Panc1 (cell line): ENCODE results near the gene ARHGAP18. TPM values are rescaled to one million over a fixed set of nuclear protein-coding genes. Genes with fewer than 3 reads are reported as not detected.
A peak's percentile ranks its signal among the peaks of the same experiment; 100 is the strongest.

Experiments
- ATAC-seq: fragments of 200-7000 bp; cut with Tn5 transposase; 2 replicates; pipeline ENCODE4 v1.9.1; 2020; ENCODE audit warnings: mild to moderate bottlenecking, moderate library complexity
- BruUV-seq: library from RNA; stranded (reverse); fragments of 400-500 nt; replicated peaks from 2 replicates; lab custom pipeline; 2021; lab: Mats Ljungman, UMichigan
- CTCF ChIA-PET: fragments of 300-600 bp; sonication (Branson Sonifier 250); formaldehyde crosslinking; loops from one replicate; lab custom pipeline; 2022; ENCODE audit warnings: antibody characterized with exemption; lab: Charles Lee
- POLR2A ChIA-PET: fragments of 300-600 bp; sonication (Branson Sonifier 250); formaldehyde crosslinking; loops from one replicate; lab custom pipeline; 2022; ENCODE audit warnings: antibody characterized with exemption; lab: Charles Lee
- DNase-seq: peaks from one replicate; pipeline ENCODE4 v3.0.0-alpha.2; 2010; ENCODE audit warnings: low read depth, low spot score
- H3K27ac ChIP-seq: 2 replicates; pipeline ENCODE4 v1.5.1; 2011; ENCODE audit warnings: mild to moderate bottlenecking, low read length, inconsistent platforms
- H3K27me3 ChIP-seq: fragments of 200-500 bp; sonication (Bioruptor generic); 2 replicates; pipeline ENCODE4 v1.6.0; 2014; ENCODE audit warnings: low read length, inconsistent platforms; ENCODE audit not compliant: control insufficient read depth, insufficient read depth
- H3K36me3 ChIP-seq: fragments of 200-500 bp; sonication (Bioruptor generic); 2 replicates; pipeline ENCODE4 v1.5.1; 2014; ENCODE audit warnings: inconsistent platforms, mild to moderate bottlenecking, low read length, moderate library complexity; ENCODE audit not compliant: control insufficient read depth, insufficient read depth
- H3K4me1 ChIP-seq: 2 replicates; pipeline ENCODE4 v1.5.1; 2011; ENCODE audit warnings: inconsistent platforms, mild to moderate bottlenecking, low read length, moderate library complexity; ENCODE audit not compliant: control insufficient read depth, insufficient read depth
- H3K4me3 ChIP-seq, 2 experiments: 2 replicates each; pipeline ENCODE4 v1.5.1; 2011 to 2012; ENCODE audit warnings: low read depth in 2 of 2, low read length in 2 of 2, mild to moderate bottlenecking in 2 of 2, inconsistent platforms in 1 of 2, moderate library complexity in 1 of 2
- H3K9me3 ChIP-seq: fragments of 200-500 bp; sonication (Bioruptor generic); 2 replicates; pipeline ENCODE4 v1.5.1; 2014; ENCODE audit warnings: low read depth, mild to moderate bottlenecking, inconsistent platforms, low read length, moderate library complexity; ENCODE audit not compliant: control insufficient read depth, insufficient read depth
- POLR2AphosphoS5 ChIP-seq: IDR thresholded peaks from 2 replicates; pipeline ENCODE4 v1.6.1; 2012; ENCODE audit warnings: mild to moderate bottlenecking, low read depth, low read length, moderate library complexity
- SIN3A ChIP-seq: IDR thresholded peaks from 2 replicates; pipeline ENCODE4 v1.6.1; 2012; ENCODE audit warnings: low read depth, mild to moderate bottlenecking, low read length, moderate library complexity, borderline replicate concordance; ENCODE audit not compliant: insufficient read depth
- TCF7L2 ChIP-seq: IDR thresholded peaks from 2 replicates; pipeline ENCODE4 v1.6.1; 2011; ENCODE audit warnings: mild to moderate bottlenecking, low read depth, low read length, inconsistent platforms
- in situ Hi-C: cut with HindIII; loops from 2 replicates; pipeline ENCODE4 v1.10.0; 2016; ENCODE audit warnings: low sequenced_read_pairs, low pct_unique_long_range_greater_than_20kb
- intact Hi-C: fragments of 100-400 bp; cut with micrococcal nuclease; formaldehyde crosslinking; loops from one replicate; pipeline ENCODE4 v1.10.0; 2022; ENCODE audit not compliant: unreplicated experiment
- total RNA-seq: library from RNA; stranded (reverse); gene quantifications from one replicate; pipeline ENCODE4 v1.2.1, GENCODE V29; 2021; ENCODE audit not compliant: unreplicated experiment
- TF ChIP-seq, protein P1 (sequence below): fragments of 450-650 bp; IDR thresholded peaks from 2 replicates; pipeline ENCODE4 v1.5.1; 2017; ENCODE audit warnings: mild to moderate bottlenecking
- TF ChIP-seq, protein P2 (sequence below), 2 experiments: IDR thresholded peaks; 2 replicates each; pipeline ENCODE4 v1.6.1; 2011 to 2012; ENCODE audit warnings: low read depth in 2 of 2, control low read depth in 1 of 2, low read length in 1 of 2, mild to moderate bottlenecking in 1 of 2, moderate library complexity in 1 of 2; ENCODE audit not compliant: insufficient read depth in 1 of 2

The ARHGAP18 gene
- total RNA-seq, 1 experiment from 2014 or later, result 11.6 TPM

DNA sequence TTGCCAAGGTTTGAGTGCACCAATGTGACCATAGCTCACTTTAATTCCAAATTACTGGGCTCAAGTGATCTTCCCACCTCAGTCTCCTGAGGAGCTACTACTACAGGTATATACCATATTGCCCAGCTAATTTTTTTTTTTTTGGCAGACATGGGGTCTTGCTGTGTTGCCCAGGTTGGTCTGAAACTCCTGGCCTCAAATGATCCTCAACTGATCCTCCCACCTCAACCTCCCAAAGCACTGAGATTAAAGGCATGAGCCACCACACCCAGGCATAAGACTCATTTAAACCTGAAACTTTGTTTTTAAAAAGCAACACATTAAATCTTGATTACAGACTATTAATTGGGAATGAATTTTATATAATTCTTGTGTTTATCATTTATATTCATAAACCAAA lies 67.7 kb downstream of the ARHGAP18 start:
- Histone ChIP-seq H3K9me3 (no peaks in the 10 kb centered on the region), H3K27ac (no peak overlapping the region), H3K36me3 (no peaks in the 10 kb centered on the region), H3K27me3 (no peaks in the 10 kb centered on the region), H3K4me3 (no peak overlapping the region), H3K4me1 (peaks cover 26% of the 10 kb centered on the region)
- no TSS peak for BruUV-seq
- no peak for ATAC-seq
- intact Hi-C loops, result no loop called here
- ChIA-PET POLR2A (no interaction called here), CTCF (no interaction called here)
- TF ChIP-seq TCF7L2, result no peak
- TF ChIP-seq, protein P1, sequence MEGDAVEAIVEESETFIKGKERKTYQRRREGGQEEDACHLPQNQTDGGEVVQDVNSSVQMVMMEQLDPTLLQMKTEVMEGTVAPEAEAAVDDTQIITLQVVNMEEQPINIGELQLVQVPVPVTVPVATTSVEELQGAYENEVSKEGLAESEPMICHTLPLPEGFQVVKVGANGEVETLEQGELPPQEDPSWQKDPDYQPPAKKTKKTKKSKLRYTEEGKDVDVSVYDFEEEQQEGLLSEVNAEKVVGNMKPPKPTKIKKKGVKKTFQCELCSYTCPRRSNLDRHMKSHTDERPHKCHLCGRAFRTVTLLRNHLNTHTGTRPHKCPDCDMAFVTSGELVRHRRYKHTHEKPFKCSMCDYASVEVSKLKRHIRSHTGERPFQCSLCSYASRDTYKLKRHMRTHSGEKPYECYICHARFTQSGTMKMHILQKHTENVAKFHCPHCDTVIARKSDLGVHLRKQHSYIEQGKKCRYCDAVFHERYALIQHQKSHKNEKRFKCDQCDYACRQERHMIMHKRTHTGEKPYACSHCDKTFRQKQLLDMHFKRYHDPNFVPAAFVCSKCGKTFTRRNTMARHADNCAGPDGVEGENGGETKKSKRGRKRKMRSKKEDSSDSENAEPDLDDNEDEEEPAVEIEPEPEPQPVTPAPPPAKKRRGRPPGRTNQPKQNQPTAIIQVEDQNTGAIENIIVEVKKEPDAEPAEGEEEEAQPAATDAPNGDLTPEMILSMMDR, result no peak
- no peak for TF ChIP-seq POLR2AphosphoS5
- TF ChIP-seq SIN3A, result no peak
- in situ Hi-C loops, result no loop called here
- DNase-seq, result no peak

DNA sequence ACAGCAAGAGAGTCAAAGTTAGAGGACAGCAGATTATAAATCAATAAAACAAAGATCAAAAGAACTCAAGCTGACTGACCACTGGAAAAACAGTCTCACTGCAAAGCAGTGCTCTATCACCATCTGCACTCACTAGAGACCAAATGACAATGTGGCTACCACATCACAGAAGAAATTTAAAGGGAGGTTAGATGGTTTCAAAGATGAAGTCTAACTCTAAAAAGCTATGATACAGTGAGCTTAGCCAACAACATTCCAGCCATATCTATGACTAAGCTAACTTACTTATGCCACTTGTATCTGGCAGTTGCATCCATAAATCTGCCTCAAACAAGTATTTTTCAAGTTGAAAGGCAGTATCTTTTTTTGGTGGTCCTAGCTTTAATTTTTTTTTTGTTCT lies 68.6 kb downstream of the ARHGAP18 start:
- Histone ChIP-seq H3K4me3 (no peak overlapping the region), H3K36me3 (no peaks in the 10 kb centered on the region), H3K27me3 (no peaks in the 10 kb centered on the region), H3K4me1 (peaks cover 26% of the 10 kb centered on the region), H3K27ac (peak overlapping the region; percentile 25), H3K9me3 (no peaks in the 10 kb centered on the region)
- no peak for ATAC-seq
- in situ Hi-C loops (no loop called here), intact Hi-C loops (no loop called here)
- DNase-seq, result no peak
- no TSS peak for BruUV-seq
- ChIA-PET CTCF (interaction anchor here (0.6 kb wide), 1 partner anchor 26 kb away, joined by 3 read pairs; no protein-coding TSS in a partner anchor), POLR2A (no interaction called here)
- TF ChIP-seq, protein P1, result no peak
- TF ChIP-seq POLR2AphosphoS5 (no peak), TCF7L2 (no peak), SIN3A (no peak)
- TF ChIP-seq, protein P2, sequence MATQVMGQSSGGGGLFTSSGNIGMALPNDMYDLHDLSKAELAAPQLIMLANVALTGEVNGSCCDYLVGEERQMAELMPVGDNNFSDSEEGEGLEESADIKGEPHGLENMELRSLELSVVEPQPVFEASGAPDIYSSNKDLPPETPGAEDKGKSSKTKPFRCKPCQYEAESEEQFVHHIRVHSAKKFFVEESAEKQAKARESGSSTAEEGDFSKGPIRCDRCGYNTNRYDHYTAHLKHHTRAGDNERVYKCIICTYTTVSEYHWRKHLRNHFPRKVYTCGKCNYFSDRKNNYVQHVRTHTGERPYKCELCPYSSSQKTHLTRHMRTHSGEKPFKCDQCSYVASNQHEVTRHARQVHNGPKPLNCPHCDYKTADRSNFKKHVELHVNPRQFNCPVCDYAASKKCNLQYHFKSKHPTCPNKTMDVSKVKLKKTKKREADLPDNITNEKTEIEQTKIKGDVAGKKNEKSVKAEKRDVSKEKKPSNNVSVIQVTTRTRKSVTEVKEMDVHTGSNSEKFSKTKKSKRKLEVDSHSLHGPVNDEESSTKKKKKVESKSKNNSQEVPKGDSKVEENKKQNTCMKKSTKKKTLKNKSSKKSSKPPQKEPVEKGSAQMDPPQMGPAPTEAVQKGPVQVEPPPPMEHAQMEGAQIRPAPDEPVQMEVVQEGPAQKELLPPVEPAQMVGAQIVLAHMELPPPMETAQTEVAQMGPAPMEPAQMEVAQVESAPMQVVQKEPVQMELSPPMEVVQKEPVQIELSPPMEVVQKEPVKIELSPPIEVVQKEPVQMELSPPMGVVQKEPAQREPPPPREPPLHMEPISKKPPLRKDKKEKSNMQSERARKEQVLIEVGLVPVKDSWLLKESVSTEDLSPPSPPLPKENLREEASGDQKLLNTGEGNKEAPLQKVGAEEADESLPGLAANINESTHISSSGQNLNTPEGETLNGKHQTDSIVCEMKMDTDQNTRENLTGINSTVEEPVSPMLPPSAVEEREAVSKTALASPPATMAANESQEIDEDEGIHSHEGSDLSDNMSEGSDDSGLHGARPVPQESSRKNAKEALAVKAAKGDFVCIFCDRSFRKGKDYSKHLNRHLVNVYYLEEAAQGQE (IDR thresholded peaks at IDR 0.05; ENCODE audit: insufficient read depth in 1 of 2, low read depth in 2 of 2, low read length in 1 of 2), result no peak
